ENCODE results near the gene LAMB4. TPM values are rescaled to one million over a fixed set of nuclear protein-coding genes. Genes with fewer than 3 reads are reported as not detected.

Gene LAMB4
- total and polyA plus RNA-seq, 2 donors (not counting 1 experiment from before 2014, with no cell fraction given), result 0.17 to 0.57 TPM

DNA sequence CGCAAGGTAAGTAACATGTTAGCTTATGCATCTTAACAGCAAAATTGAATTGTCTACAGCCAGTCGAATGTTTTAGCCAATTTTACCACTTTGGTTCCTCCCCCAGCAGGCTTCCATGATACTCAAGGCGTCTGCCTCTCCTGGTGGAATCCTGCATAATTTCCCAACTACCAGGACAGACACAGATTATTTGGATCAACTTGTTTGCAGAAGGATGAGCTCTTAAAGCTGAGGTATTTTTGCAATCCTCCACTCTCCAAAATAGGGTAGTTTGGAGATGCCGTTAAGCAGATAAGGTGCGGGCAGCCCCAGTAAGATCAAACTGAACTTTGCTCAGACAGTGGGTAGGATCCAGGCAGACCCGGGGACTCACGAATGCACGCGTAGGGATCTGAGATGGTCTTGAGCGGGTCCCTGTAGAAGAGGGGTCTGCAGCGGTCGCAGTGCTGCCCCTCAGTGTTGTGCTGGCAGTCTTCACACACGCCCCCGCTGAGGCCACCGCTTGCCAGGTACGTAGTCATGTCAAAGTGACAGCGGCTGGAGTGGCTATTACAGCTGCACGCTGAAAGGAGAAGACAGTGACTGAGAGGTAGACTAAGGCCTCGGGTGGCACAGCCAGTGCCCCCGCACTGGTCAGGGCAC, 27.4 kb downstream of the LAMB4 start:
- no peak for TF ChIP-seq EZH2 (IDR thresholded peaks at IDR 0.05; ENCODE audit: low read length, missing control alignments)
- TF ChIP-seq, protein P1, sequence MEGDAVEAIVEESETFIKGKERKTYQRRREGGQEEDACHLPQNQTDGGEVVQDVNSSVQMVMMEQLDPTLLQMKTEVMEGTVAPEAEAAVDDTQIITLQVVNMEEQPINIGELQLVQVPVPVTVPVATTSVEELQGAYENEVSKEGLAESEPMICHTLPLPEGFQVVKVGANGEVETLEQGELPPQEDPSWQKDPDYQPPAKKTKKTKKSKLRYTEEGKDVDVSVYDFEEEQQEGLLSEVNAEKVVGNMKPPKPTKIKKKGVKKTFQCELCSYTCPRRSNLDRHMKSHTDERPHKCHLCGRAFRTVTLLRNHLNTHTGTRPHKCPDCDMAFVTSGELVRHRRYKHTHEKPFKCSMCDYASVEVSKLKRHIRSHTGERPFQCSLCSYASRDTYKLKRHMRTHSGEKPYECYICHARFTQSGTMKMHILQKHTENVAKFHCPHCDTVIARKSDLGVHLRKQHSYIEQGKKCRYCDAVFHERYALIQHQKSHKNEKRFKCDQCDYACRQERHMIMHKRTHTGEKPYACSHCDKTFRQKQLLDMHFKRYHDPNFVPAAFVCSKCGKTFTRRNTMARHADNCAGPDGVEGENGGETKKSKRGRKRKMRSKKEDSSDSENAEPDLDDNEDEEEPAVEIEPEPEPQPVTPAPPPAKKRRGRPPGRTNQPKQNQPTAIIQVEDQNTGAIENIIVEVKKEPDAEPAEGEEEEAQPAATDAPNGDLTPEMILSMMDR (conservative IDR thresholded peaks at IDR 0.05 in 1 of 2, IDR thresholded peaks at IDR 0.05 in 1 of 2; ENCODE audit: low read depth in 1 of 2, low read length in 2 of 2), result no peak
- no peak for DNase-seq (ENCODE audit: low read depth in 2 of 2)
- Histone ChIP-seq H3K4me1 (ENCODE audit: control insufficient read depth, extremely low read depth, insufficient read depth, low read length) (peaks cover 16% of the 10 kb centered on the region), H4K20me1 (ENCODE audit: control insufficient read depth, extremely low read depth, insufficient read depth, low read length) (no peaks in the 10 kb centered on the region), H2AFZ (ENCODE audit: low read length) (no peak overlapping the region), H3K36me3 (ENCODE audit: control insufficient read depth, insufficient read depth, low read length) (no peaks in the 10 kb centered on the region), H3K9ac (ENCODE audit: insufficient read depth, low read length) (no peak overlapping the region), H3K27ac (ENCODE audit: insufficient read depth, low read length) (no peak overlapping the region), H3K4me3 (replicated peaks in 1 of 4; ENCODE audit: control extremely low read depth in 1 of 4, insufficient read depth in 1 of 4, low read depth in 3 of 4, low read length in 4 of 4) (no peak overlapping the region), H3K79me2 (ENCODE audit: control insufficient read depth, insufficient read depth, low read length) (no peaks in the 10 kb centered on the region), H3K4me2 (ENCODE audit: extremely low read depth, insufficient read depth, low read length) (no peak overlapping the region), H3K9me3 (ENCODE audit: control insufficient read depth, insufficient read depth, low read depth, low read length) (no peaks in the 10 kb centered on the region), H3K27me3 (ENCODE audit: control insufficient read depth, insufficient read depth, low read length) (no peaks in the 10 kb centered on the region)

DNA sequence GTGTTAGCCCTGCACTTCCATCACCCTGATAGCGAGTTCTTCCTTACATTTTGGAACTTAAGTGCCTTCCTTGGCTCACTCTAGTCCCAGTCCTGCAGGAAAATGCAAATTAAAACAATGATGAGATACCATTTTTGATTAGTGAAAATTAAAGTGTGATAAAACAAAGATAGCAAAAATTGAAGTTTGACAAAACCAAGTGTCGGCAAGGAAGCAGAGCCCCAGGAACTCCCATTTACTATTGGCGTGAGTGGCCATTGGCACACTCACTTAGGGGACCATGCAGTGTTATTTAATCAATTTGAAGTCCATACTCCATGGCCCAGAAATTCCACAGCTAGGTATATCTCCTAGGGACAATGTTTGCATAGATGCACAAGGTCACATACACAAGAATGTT, 28.4 kb downstream of the LAMB4 start:
- Histone ChIP-seq H2AFZ (ENCODE audit: low read length) (no peak overlapping the region), H3K4me3 (replicated peaks in 1 of 4; ENCODE audit: control extremely low read depth in 1 of 4, insufficient read depth in 1 of 4, low read depth in 3 of 4, low read length in 4 of 4) (no peak overlapping the region), H3K9ac (ENCODE audit: insufficient read depth, low read length) (no peak overlapping the region), H3K4me1 (ENCODE audit: control insufficient read depth, extremely low read depth, insufficient read depth, low read length) (peaks cover 13% of the 10 kb centered on the region), H3K4me2 (ENCODE audit: extremely low read depth, insufficient read depth, low read length) (no peak overlapping the region), H3K27ac (ENCODE audit: insufficient read depth, low read length) (no peak overlapping the region), H3K9me3 (ENCODE audit: control insufficient read depth, insufficient read depth, low read depth, low read length) (no peaks in the 10 kb centered on the region), H3K36me3 (ENCODE audit: control insufficient read depth, insufficient read depth, low read length) (no peaks in the 10 kb centered on the region), H3K27me3 (ENCODE audit: control insufficient read depth, insufficient read depth, low read length) (no peaks in the 10 kb centered on the region), H3K79me2 (ENCODE audit: control insufficient read depth, insufficient read depth, low read length) (no peaks in the 10 kb centered on the region), H4K20me1 (ENCODE audit: control insufficient read depth, extremely low read depth, insufficient read depth, low read length) (no peaks in the 10 kb centered on the region)
- DNase-seq (ENCODE audit: low read depth in 2 of 2), result no peak
- TF ChIP-seq EZH2 (IDR thresholded peaks at IDR 0.05; ENCODE audit: low read length, missing control alignments), result no peak
- TF ChIP-seq, protein P1 (conservative IDR thresholded peaks at IDR 0.05 in 1 of 2, IDR thresholded peaks at IDR 0.05 in 1 of 2; ENCODE audit: low read depth in 1 of 2, low read length in 2 of 2), result no peak

DNA sequence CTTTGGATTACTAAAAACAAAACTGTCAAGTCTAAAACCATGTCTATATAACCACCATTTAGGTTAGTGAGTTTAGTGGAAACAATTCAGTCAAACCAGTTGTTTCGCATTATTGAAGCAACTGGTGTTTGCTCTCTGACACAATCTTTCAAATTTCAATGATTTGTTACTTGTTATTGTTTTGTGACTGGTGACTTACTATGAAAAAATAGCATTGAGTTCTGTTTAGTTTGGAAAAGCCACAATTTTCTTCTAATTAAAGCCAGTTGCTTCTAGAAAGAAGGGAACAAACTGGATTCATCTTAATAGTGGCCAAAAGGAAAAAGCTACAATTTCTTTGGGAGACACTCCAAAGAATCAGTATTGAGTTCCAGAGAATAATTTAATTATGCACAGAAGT, 30.4 kb downstream of the LAMB4 start:
- Histone ChIP-seq H3K27ac (ENCODE audit: insufficient read depth, low read length) (no peak overlapping the region), H4K20me1 (ENCODE audit: control insufficient read depth, extremely low read depth, insufficient read depth, low read length) (no peaks in the 10 kb centered on the region), H3K4me1 (ENCODE audit: control insufficient read depth, extremely low read depth, insufficient read depth, low read length) (peaks cover 25% of the 10 kb centered on the region), H3K4me2 (ENCODE audit: extremely low read depth, insufficient read depth, low read length) (no peak overlapping the region), H2AFZ (ENCODE audit: low read length) (no peak overlapping the region), H3K36me3 (ENCODE audit: control insufficient read depth, insufficient read depth, low read length) (no peaks in the 10 kb centered on the region), H3K79me2 (ENCODE audit: control insufficient read depth, insufficient read depth, low read length) (no peaks in the 10 kb centered on the region), H3K4me3 (replicated peaks in 1 of 4; ENCODE audit: control extremely low read depth in 1 of 4, insufficient read depth in 1 of 4, low read depth in 3 of 4, low read length in 4 of 4) (no peak overlapping the region), H3K9ac (ENCODE audit: insufficient read depth, low read length) (no peak overlapping the region), H3K27me3 (ENCODE audit: control insufficient read depth, insufficient read depth, low read length) (no peaks in the 10 kb centered on the region), H3K9me3 (ENCODE audit: control insufficient read depth, insufficient read depth, low read depth, low read length) (no peaks in the 10 kb centered on the region)
- peak in 1 of 2 donors; percentile 79 for DNase-seq (ENCODE audit: low read depth in 2 of 2)
- TF ChIP-seq, protein P1 (conservative IDR thresholded peaks at IDR 0.05 in 1 of 2, IDR thresholded peaks at IDR 0.05 in 1 of 2; ENCODE audit: low read depth in 1 of 2, low read length in 2 of 2), result no peak
- no peak for TF ChIP-seq EZH2 (IDR thresholded peaks at IDR 0.05; ENCODE audit: low read length, missing control alignments)
